Measurements from ENCODE around the gene SHB. TPM values are rescaled to one million over a fixed set of nuclear protein-coding genes. Genes with fewer than 3 reads are reported as not detected.

The SHB gene
- total RNA-seq, 2 donors from 2014 or later: 41.7 to 57.9 TPM

DNA sequence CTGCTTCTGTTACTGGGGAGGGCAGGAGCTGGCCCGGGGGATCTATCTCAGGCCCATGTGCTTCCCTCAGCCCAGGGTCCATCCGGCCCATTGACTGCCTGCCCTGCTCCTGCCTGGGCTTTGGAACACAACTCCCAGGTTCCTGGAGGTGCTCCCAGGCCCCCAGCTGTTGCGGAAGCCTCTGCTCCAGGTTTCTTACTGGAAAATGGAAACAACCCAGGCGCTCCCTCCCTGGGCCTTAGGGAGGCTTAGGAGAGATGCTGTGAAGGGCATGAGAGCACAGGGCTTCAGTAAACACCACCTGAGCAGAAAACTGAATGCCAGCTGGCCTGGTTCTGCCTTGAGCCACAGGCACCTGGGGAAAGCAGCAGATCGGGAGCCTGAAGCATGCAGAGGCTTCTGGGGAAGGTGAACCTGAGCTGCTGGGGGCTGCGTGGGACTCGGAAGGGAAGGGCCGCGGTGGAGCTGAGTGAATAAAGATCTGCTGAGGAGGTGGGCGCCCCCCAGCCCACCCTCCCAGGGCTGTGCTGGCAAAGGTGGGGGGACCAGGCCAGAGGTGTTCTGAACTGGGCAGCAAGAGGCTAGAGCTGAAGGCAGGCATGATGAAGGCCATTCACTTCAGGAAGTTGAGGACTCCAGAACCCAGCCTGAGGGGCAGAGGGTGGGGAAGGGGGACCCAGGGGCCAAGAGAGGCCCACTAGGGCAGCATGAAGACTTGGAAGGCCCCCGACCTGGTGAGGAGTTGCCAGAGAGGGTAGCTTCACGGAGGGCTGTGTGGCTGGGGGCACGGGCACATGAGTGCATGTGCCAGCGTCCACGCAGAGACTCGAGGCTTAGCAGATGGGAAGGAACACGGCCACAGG, 64.8 kb downstream of the SHB start:
- H3K27me3 ChIP-seq (replicated peaks; ENCODE audit: insufficient read depth): no peaks in the 10 kb centered on the region
- DNase-seq (ENCODE audit: low spot score): no peak
- H3K36me3 ChIP-seq: no peaks in the 10 kb centered on the region
- peaks cover 2 to 20% of the 10 kb centered on the region in 2 donors for H3K4me1 ChIP-seq (ENCODE audit: control insufficient read depth in 1 of 2, low read depth in 2 of 2)
- no peak for ATAC-seq (ENCODE audit: insufficient number of reproducible peaks, low FRiP score, low read depth)
- H3K9me3 ChIP-seq: no peaks in the 10 kb centered on the region
- no peak overlapping the region for H3K27ac ChIP-seq
- no peak for TF ChIP-seq CTCF (IDR thresholded peaks at IDR 0.05)
- H3K4me3 ChIP-seq: no peak overlapping the region

GRCh38 chr9:38003230-38003629, 65.8 kb downstream of the SHB start:
- H3K4me1 ChIP-seq (ENCODE audit: control insufficient read depth in 1 of 2, low read depth in 2 of 2): peaks cover 10 to 24% of the 10 kb centered on the region in 2 donors
- TF ChIP-seq CTCF (IDR thresholded peaks at IDR 0.05): no peak
- no peaks in the 10 kb centered on the region for H3K27me3 ChIP-seq (replicated peaks; ENCODE audit: insufficient read depth)
- no peaks in the 10 kb centered on the region for H3K9me3 ChIP-seq
- ATAC-seq (ENCODE audit: insufficient number of reproducible peaks, low FRiP score, low read depth) (no peak), DNase-seq (ENCODE audit: low spot score) (no peak)
- no peaks in the 10 kb centered on the region for H3K36me3 ChIP-seq
- no peak overlapping the region for H3K4me3 ChIP-seq
- no peak overlapping the region for H3K27ac ChIP-seq

- Histone ChIP-seq H3K4me3 (no peak overlapping the region), H3K27me3 (replicated peaks; ENCODE audit: insufficient read depth) (no peaks in the 10 kb centered on the region), H3K36me3 (no peaks in the 10 kb centered on the region), H3K9me3 (no peaks in the 10 kb centered on the region), H3K4me1 (ENCODE audit: control insufficient read depth in 1 of 2, low read depth in 2 of 2) (peaks cover 10 to 28% of the 10 kb centered on the region in 2 donors), H3K27ac (no peak overlapping the region)
- DNase-seq (ENCODE audit: low spot score) (no peak), ATAC-seq (ENCODE audit: insufficient number of reproducible peaks, low FRiP score, low read depth) (no peak)
- no peak for TF ChIP-seq CTCF (IDR thresholded peaks at IDR 0.05)
Measured at GRCh38 chr9:38001430-38001829, 67.6 kb downstream of the SHB start.

DNA sequence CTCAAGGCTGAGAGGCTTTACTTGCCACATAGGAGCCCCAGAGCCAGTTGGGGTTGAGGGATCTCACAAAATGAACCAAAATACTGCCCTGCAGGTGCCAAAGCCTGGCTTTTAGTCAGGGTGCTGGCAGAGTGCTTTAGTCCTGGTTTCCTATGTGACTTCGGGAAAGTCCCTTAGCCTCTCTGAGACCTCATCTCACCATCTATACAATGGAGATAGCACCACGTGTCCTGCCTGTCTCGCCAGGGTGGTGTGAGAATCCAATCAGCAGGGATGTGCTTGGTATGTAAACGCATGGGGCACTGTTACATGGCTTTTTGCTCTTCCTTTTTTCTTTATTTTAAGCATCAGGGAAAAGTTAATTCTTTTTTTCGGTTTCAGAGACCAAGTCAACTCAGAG, 68.3 kb downstream of the SHB start:
- Histone ChIP-seq H3K4me3 (no peak overlapping the region), H3K36me3 (no peaks in the 10 kb centered on the region), H3K27ac (no peak overlapping the region), H3K4me1 (ENCODE audit: control insufficient read depth in 1 of 2, low read depth in 2 of 2) (peaks cover 10 to 34% of the 10 kb centered on the region in 2 donors), H3K9me3 (no peaks in the 10 kb centered on the region), H3K27me3 (replicated peaks; ENCODE audit: insufficient read depth) (no peaks in the 10 kb centered on the region)
- no peak for ATAC-seq (ENCODE audit: insufficient number of reproducible peaks, low FRiP score, low read depth)
- no peak for TF ChIP-seq CTCF (IDR thresholded peaks at IDR 0.05)
- no peak for DNase-seq (ENCODE audit: low spot score)

DNA sequence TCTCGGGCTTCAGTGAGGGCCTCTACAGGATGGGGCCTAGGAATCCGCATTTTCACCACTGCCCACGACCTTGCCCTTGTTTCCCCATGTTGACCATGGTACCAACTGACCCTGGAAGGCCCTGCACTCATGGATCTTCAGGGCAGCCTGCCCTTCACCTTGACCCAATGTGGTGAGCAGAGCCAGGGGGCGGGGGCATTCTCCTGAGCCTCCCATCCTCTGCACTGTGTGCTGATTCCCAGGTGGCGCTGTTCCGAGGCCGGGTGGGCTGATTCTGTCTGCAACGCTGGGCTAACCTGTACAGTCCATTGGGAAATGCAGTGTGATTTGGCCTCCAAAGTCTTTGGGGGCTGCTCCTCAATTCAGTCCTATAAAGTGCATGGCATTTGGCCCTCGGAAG, 68.7 kb downstream of the SHB start:
- peaks cover 10 to 38% of the 10 kb centered on the region in 2 donors for H3K4me1 ChIP-seq (ENCODE audit: control insufficient read depth in 1 of 2, low read depth in 2 of 2)
- H3K4me3 ChIP-seq: no peak overlapping the region
- no peaks in the 10 kb centered on the region for H3K27me3 ChIP-seq (replicated peaks; ENCODE audit: insufficient read depth)
- no peaks in the 10 kb centered on the region for H3K9me3 ChIP-seq
- ATAC-seq (ENCODE audit: insufficient number of reproducible peaks, low FRiP score, low read depth) (no peak), DNase-seq (ENCODE audit: low spot score) (no peak)
- no peak overlapping the region for H3K27ac ChIP-seq
- TF ChIP-seq CTCF (IDR thresholded peaks at IDR 0.05): no peak
- H3K36me3 ChIP-seq: no peaks in the 10 kb centered on the region

Measured in thoracic aorta (tissue), 2 donors.